Esophagus squamous epithelium (tissue), 5 donors: Measurements from ENCODE around the gene MYPOP. TPM values are rescaled to one million over a fixed set of nuclear protein-coding genes. Genes with fewer than 3 reads are reported as not detected.

Source experiments
- DNase-seq: peaks from one replicate; lab custom pipeline; 2025; lab: John Stamatoyannopoulos, UW
- H3K27ac ChIP-seq, 4 donors: fragments of 200-600 bp; sonication (generic); one replicate each; pipeline ENCODE4 v1.5.1; 2016 to 2019; ENCODE audit warnings: mild to moderate bottlenecking in 1 of 4
- H3K27me3 ChIP-seq, 4 donors: fragments of 200-600 bp; sonication (generic); 1 replicate in 3 of 4; 2 replicates in 1 of 4; pipeline versions ENCODE4 v1.5.1 to v1.6.0; 2017 to 2021; ENCODE audit warnings: antibody characterized with exemption in 1 of 4
- H3K36me3 ChIP-seq, 3 donors: fragments of 200-600 bp; sonication (generic); one replicate each; pipeline ENCODE4 v1.5.1; 2016 to 2019
- H3K4me1 ChIP-seq, 3 donors: fragments of 200-600 bp; sonication (generic); one replicate each; pipeline ENCODE4 v1.5.1; 2017 to 2019
- H3K4me3 ChIP-seq, 4 donors: fragments of 200-600 bp; sonication (generic); 1 replicate in 3 of 4; 2 replicates in 1 of 4; pipeline ENCODE4 v1.5.1; 2016 to 2019; ENCODE audit warnings: mild to moderate bottlenecking in 2 of 4, moderate library complexity in 1 of 4
- H3K9me3 ChIP-seq, 3 donors: fragments of 200-600 bp; sonication (generic); one replicate each; pipeline ENCODE4 v1.5.1; 2016 to 2019
- CTCF ChIP-seq, 6 experiments: fragments of 450-650 bp in 4 of 6; fragments of 200-600 bp in 2 of 6; sonication (generic) in 2 of 6; IDR thresholded peaks; one replicate each; pipeline ENCODE4 v1.5.1; 2016 to 2019; ENCODE audit warnings: antibody characterized with exemption in 6 of 6, mild to moderate bottlenecking in 4 of 6, moderate library complexity in 4 of 6
- POLR2A ChIP-seq, 4 donors: fragments of 450-650 bp; IDR thresholded peaks; one replicate each; pipeline ENCODE4 v1.6.1; 2017; ENCODE audit warnings: antibody characterized with exemption in 4 of 4, mild to moderate bottlenecking in 4 of 4, moderate library complexity in 3 of 4
- WGBS, 2 donors: methylation state at CpG; one replicate each; pipeline ENCODE4 v1.1.5; 2018; 5-methylcytosine and 5-hydroxymethylcytosine counted together
- intact Hi-C: fragments of 100-400 bp; cut with DNase I; formaldehyde crosslinking; loops from one replicate; pipeline ENCODE4 v1.15.0; 2022
- total RNA-seq, 4 donors: library from RNA; depleted of rRNA; stranded (reverse); fragments of >200 nt; gene quantifications; one replicate each; pipeline ENCODE4 v1.1.0, GENCODE V29; 2016
- donor health status: DM: yes; HTN: yes; CAD: no.

The MYPOP gene
- total RNA-seq, 4 donors from 2014 or later = 2.3 to 5.7 (median 4.2) TPM

- H3K4me3 ChIP-seq = no peak overlapping the region
- DNase-seq = no peak
- no peaks in the 10 kb centered on the region for H3K27me3 ChIP-seq
- H3K9me3 ChIP-seq = no peaks in the 10 kb centered on the region
- intact Hi-C loops = no loop called here
- TF ChIP-seq CTCF (IDR thresholded peaks at IDR 0.05) = no peak
- TF ChIP-seq POLR2A (IDR thresholded peaks at IDR 0.05) = no peak
- no peaks in the 10 kb centered on the region for H3K4me1 ChIP-seq
- WGBS, 2 donors = 92 to 93% methylated on average over 7 to 10 of the region's 10 CpGs
- H3K36me3 ChIP-seq = peaks cover 37 to 99% (median 37%) of the 10 kb centered on the region in 3 donors
- no peak overlapping the region for H3K27ac ChIP-seq
Measured at GRCh38 chr19:45852145-45852750, 50.2 kb downstream of the MYPOP start.

DNA sequence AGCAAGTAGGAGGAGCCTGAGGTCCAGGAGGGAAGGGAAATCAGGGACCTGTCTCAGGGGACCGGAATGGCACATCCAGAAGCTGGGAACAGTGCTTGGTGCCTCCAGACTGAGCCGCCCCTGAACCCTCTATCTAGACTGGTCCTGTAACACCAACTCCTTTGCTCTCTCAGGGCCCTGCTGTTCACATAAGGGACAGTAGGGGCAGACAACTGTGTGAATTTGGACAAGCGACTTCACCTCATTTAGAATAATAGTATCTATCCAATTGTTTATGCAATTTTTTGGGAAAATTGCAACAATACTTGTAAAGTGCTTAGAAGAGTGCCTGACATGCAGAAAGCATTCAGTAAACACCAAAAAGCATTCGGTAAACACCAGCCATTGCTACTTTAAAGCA lies 53.5 kb downstream of the MYPOP start:
- DNase-seq = no peak
- Histone ChIP-seq H3K4me1 (no peaks in the 10 kb centered on the region), H3K9me3 (no peaks in the 10 kb centered on the region), H3K4me3 (no peak overlapping the region), H3K27ac (no peak overlapping the region), H3K36me3 (peaks cover 34 to 100% (median 64%) of the 10 kb centered on the region in 3 donors), H3K27me3 (no peaks in the 10 kb centered on the region)
- WGBS, 2 donors = 87 to 93% methylated on average over 2 to 4 of the region's 4 CpGs
- intact Hi-C loops = no loop called here
- TF ChIP-seq CTCF (IDR thresholded peaks at IDR 0.05) (peak in 2 of 6 experiments; percentile 12 to 38), POLR2A (IDR thresholded peaks at IDR 0.05) (no peak)

DNA sequence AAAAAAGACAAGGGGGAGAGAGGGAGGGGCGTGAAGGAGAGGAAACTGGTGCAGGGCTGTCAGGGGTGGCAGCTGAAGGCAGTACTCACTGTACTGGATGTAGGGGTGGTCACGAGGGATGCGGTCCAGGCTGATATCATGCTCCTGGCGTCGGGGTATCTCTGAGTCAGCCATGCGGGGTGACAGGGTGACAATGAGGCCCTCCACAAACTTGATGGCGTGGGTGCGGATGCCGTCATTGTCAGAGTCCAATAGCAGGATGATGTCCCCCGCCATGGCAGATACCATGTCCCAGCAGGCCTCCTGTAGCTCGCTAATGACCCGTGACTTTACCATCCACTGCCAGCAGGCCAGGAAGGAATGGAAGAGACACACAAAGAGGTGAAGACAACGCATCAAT lies 54.8 kb downstream of the MYPOP start:
- H3K4me3 ChIP-seq = no peak overlapping the region
- no peak overlapping the region for H3K27ac ChIP-seq
- intact Hi-C loops = no loop called here
- no peak for DNase-seq
- no peaks in the 10 kb centered on the region for H3K4me1 ChIP-seq
- H3K27me3 ChIP-seq = no peaks in the 10 kb centered on the region
- WGBS, 2 donors = 89 to 94% methylated on average over 11 to 13 of the region's 13 CpGs
- peaks cover 32 to 100% (median 73%) of the 10 kb centered on the region in 3 donors for H3K36me3 ChIP-seq
- TF ChIP-seq POLR2A (IDR thresholded peaks at IDR 0.05) (no peak), CTCF (IDR thresholded peaks at IDR 0.05) (no peak)
- H3K9me3 ChIP-seq = no peaks in the 10 kb centered on the region

DNA sequence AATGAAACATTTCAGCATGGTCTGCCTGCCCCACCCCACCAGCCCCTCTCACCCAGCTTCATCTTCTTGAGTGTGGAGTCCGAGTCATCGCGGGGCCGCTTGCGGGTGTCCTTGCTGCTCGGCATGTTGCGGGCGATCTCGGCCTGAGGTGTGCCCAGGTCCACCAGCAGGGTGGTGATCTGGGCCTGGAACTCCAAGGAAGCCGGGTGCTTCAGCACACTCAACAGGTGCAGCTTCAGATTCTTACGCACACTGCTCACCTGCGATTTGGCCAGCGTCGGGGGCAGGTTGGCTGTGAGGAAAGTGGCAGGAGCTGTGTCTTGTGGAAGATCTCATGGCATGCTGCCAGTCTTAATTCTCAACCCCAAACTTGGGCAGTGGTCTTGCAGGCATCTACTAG lies 60.2 kb downstream of the MYPOP start:
- no peak overlapping the region for H3K4me3 ChIP-seq
- no peaks in the 10 kb centered on the region for H3K27me3 ChIP-seq
- H3K4me1 ChIP-seq = no peaks in the 10 kb centered on the region
- H3K36me3 ChIP-seq = peaks cover 22 to 100% (median 65%) of the 10 kb centered on the region in 3 donors
- TF ChIP-seq POLR2A (IDR thresholded peaks at IDR 0.05) (no peak), CTCF (IDR thresholded peaks at IDR 0.05) (no peak)
- WGBS, 2 donors = 94 to 100% methylated on average over 7 to 11 of the region's 14 CpGs
- no peaks in the 10 kb centered on the region for H3K9me3 ChIP-seq
- DNase-seq = no peak
- H3K27ac ChIP-seq = no peak overlapping the region
- intact Hi-C loops = no loop called here

Other genes starting within 250 kb of the MYPOP start
- 1 to 10 TPM in 1 of 4 donors, under 1 TPM in 3; 0.44 to 1.1 (median 0.63) TPM for gene GIPR, start 234.4 kb downstream of the MYPOP start, total RNA-seq
- gene SNRPD2, start 210.7 kb downstream of the MYPOP start, total RNA-seq = 100 to 1,000 TPM; 131 to 240 (median 186) TPM
- 1 to 10 TPM; 3.3 to 6.9 (median 5.5) TPM for gene QPCTL, start 209.9 kb downstream of the MYPOP start, total RNA-seq
- 10 to 100 TPM; 16.0 to 37.2 (median 25.9) TPM for gene FBXO46, start 171.7 kb downstream of the MYPOP start, total RNA-seq
- gene MEIOSIN, start 169.2 kb downstream of the MYPOP start, total RNA-seq = not detected
- gene SIX5, start 133.4 kb downstream of the MYPOP start, total RNA-seq = 10 to 100 TPM in 2 of 4 donors, 1 to 10 TPM in 2; 5.8 to 13.5 (median 10.1) TPM
- 10 to 100 TPM; 15.8 to 36.6 (median 17.2) TPM for gene DMPK, start 120.1 kb downstream of the MYPOP start, total RNA-seq
- gene DMWD, start 109.8 kb downstream of the MYPOP start, total RNA-seq = 10 to 100 TPM in 3 of 4 donors, 1 to 10 TPM in 1; 9.1 to 32.2 (median 23.5) TPM
- under 1 TPM in 1 of 4 donors, not detected in 3; 0.19 TPM for gene RSPH6A, start 87.3 kb downstream of the MYPOP start, total RNA-seq
- 10 to 100 TPM; 28.4 to 36.6 (median 31.6) TPM for gene SYMPK, start 39.5 kb downstream of the MYPOP start, total RNA-seq
- gene FOXA3, start 38.3 kb downstream of the MYPOP start, total RNA-seq = under 1 TPM in 1 of 4 donors, not detected in 3; 0.18 TPM
- 10 to 100 TPM; 14.6 to 22.4 (median 20.0) TPM for gene IRF2BP1, start 16.5 kb downstream of the MYPOP start, total RNA-seq
- not detected for gene NANOS2, start 12.2 kb upstream of the MYPOP start, total RNA-seq
- 1 to 10 TPM in 1 of 4 donors, under 1 TPM in 2, not detected in 1; 0.40 to 2.1 (median 0.44) TPM for gene NOVA2, start 71.3 kb upstream of the MYPOP start, total RNA-seq
- gene CCDC61, start 92.9 kb upstream of the MYPOP start, total RNA-seq = 1 to 10 TPM; 5.9 to 9.5 (median 7.4) TPM
- not detected for gene PGLYRP1, start 120.4 kb upstream of the MYPOP start, total RNA-seq
- gene IGFL4, start 138.4 kb upstream of the MYPOP start, total RNA-seq = not detected
- not detected for gene IGFL3, start 222.1 kb upstream of the MYPOP start, total RNA-seq
- not detected for gene IGFL2, start 245.6 kb upstream of the MYPOP start, total RNA-seq